HCT116 (cell line): ENCODE results near the gene VPS4B.

Experiments used
- CTCF ChIP-seq, 3 experiments: fragments of 200-600 bp in 1 of 3; sonication (generic) in 1 of 3; IDR thresholded peaks in 2 of 3; conservative IDR thresholded peaks in 1 of 3; 2 replicates each; pipeline ENCODE4 v1.5.1; 2012 to 2017; ENCODE audit warnings: low read depth in 2 of 3, low read length in 2 of 3, antibody characterized with exemption in 1 of 3, borderline replicate concordance in 1 of 3, control low read depth in 1 of 3, mild to moderate bottlenecking in 1 of 3, mixed read lengths in 1 of 3, mixed run types in 1 of 3, moderate library complexity in 1 of 3; ENCODE audit not compliant: insufficient read depth in 1 of 3
- EZH2 ChIP-seq: fragments of 200-600 bp; sonication (generic); IDR thresholded peaks from 2 replicates; pipeline ENCODE4 v1.6.1; 2017; ENCODE audit warnings: antibody characterized with exemption, mixed run types
- FOSL1 ChIP-seq: IDR thresholded peaks from 2 replicates; pipeline ENCODE4 v1.6.1; 2012; ENCODE audit warnings: low read depth
- POLR2A ChIP-seq: IDR thresholded peaks from 2 replicates; pipeline ENCODE4 v1.7.0; 2011; ENCODE audit warnings: borderline replicate concordance; ENCODE audit not compliant: insufficient read depth, insufficient read length; ENCODE audit errors: extremely low read depth

GRCh38 chr18:63402246-63403162, 19.8 kb downstream of the VPS4B start:
- no peak for TF ChIP-seq CTCF (IDR thresholded peaks at IDR 0.05 in 2 of 3, conservative IDR thresholded peaks at IDR 0.05 in 1 of 3; ENCODE audit: borderline replicate concordance in 1 of 3, insufficient read depth in 1 of 3, low read depth in 2 of 3, low read length in 2 of 3)
- TF ChIP-seq FOSL1 = no peak
- TF ChIP-seq POLR2A = no peak
- no peak for TF ChIP-seq EZH2
